ENCODE measurements around the gene ATRNL1. TPM values are rescaled to one million over a fixed set of nuclear protein-coding genes. Genes with fewer than 3 reads are reported as not detected.
"Not testable (repeated sequence)": the region's sequence is repeated elsewhere in the genome, so short reads cannot be mapped to it uniquely, and the experiment has no call there.

ATRNL1 gene
- total RNA-seq, 1 experiment from 2014 or later = not detected

- CTCF ChIA-PET = no interaction called here
- BruUV-seq (replicated peaks) = no TSS peak
- Histone ChIP-seq H3K4me3 (ENCODE audit: low read depth, low read length) (no peak overlapping the region), H3K36me3 (ENCODE audit: control insufficient read depth, insufficient read depth, low read length) (no peaks in the 10 kb centered on the region), H3K27me3 (replicated peaks; ENCODE audit: control insufficient read depth, insufficient read depth, low read length) (no peaks in the 10 kb centered on the region), H3K9me3 (peaks cover 14% of the 10 kb centered on the region; the same call in 1 of the 2 replicates), H3K4me1 (no peaks in the 10 kb centered on the region)
- Mint-ChIP-seq H3K27me3 (ENCODE audit: insufficient read depth, unreplicated experiment) (no peaks in the 10 kb centered on the region), H3K27ac (ENCODE audit: unreplicated experiment) (no peak overlapping the region), H3K4me1 (ENCODE audit: low read depth, unreplicated experiment) (no peaks in the 10 kb centered on the region), H3K9me3 (ENCODE audit: unreplicated experiment) (peaks cover 21% of the 10 kb centered on the region), H3K36me3 (ENCODE audit: insufficient read depth, unreplicated experiment) (no peaks in the 10 kb centered on the region), H3K4me3 (ENCODE audit: unreplicated experiment) (no peak overlapping the region)
- intact Hi-C loops (cut with micrococcal nuclease; ENCODE audit: unreplicated experiment) = no loop called here
- no peak for DNase-seq
- POLR2A ChIA-PET = no interaction called here
- TF ChIP-seq CTCF (IDR thresholded peaks at IDR 0.05; ENCODE audit: insufficient read depth in 1 of 2, low read depth in 1 of 2, low read length in 1 of 2, severe bottlenecking in 1 of 2, unreplicated experiment in 1 of 2) = no peak
Measured at GRCh38 chr10:115503546-115503945, 410.4 kb downstream of the ATRNL1 start.

- no peaks in the 10 kb centered on the region for H3K4me1 Mint-ChIP-seq (ENCODE audit: low read depth, unreplicated experiment)
- no peak overlapping the region for H3K27ac Mint-ChIP-seq (ENCODE audit: unreplicated experiment)
Measured at GRCh38 chr10:115514895-115515294, 421.7 kb downstream of the ATRNL1 start.

GRCh38 chr10:115525141-115525540, 432.0 kb downstream of the ATRNL1 start:
- no peak overlapping the region for H3K4me3 Mint-ChIP-seq (ENCODE audit: unreplicated experiment)

More at GRCh38 chr10:115514895-115515294, 421.7 kb downstream of the ATRNL1 start:
- peaks cover 4% of the 10 kb centered on the region; the same call in 1 of the 2 replicates for H3K9me3 ChIP-seq
- Mint-ChIP-seq H3K27me3 (ENCODE audit: insufficient read depth, unreplicated experiment) (no peaks in the 10 kb centered on the region), H3K4me3 (ENCODE audit: unreplicated experiment) (no peak overlapping the region), H3K9me3 (ENCODE audit: unreplicated experiment) (peaks cover 9% of the 10 kb centered on the region), H3K36me3 (ENCODE audit: insufficient read depth, unreplicated experiment) (no peaks in the 10 kb centered on the region)
- DNase-seq = no peak
- no peaks in the 10 kb centered on the region for H3K4me1 ChIP-seq
- H3K36me3 ChIP-seq (ENCODE audit: control insufficient read depth, insufficient read depth, low read length) = no peaks in the 10 kb centered on the region
- H3K27me3 ChIP-seq (replicated peaks; ENCODE audit: control insufficient read depth, insufficient read depth, low read length) = no peaks in the 10 kb centered on the region
- intact Hi-C loops (cut with micrococcal nuclease; ENCODE audit: unreplicated experiment) = no loop called here
- no TSS peak for BruUV-seq (replicated peaks)
- TF ChIP-seq CTCF (IDR thresholded peaks at IDR 0.05; ENCODE audit: insufficient read depth in 1 of 2, low read depth in 1 of 2, low read length in 1 of 2, severe bottlenecking in 1 of 2, unreplicated experiment in 1 of 2) = no peak
- H3K4me3 ChIP-seq (ENCODE audit: low read depth, low read length) = no peak overlapping the region
- ChIA-PET POLR2A (no interaction called here), CTCF (no interaction called here)

GRCh38 chr10:115527682-115528081, 434.5 kb downstream of the ATRNL1 start:
- H3K4me1 Mint-ChIP-seq (ENCODE audit: low read depth, unreplicated experiment); H3K4me1 ChIP-seq; H3K27me3 Mint-ChIP-seq (ENCODE audit: insufficient read depth, unreplicated experiment); H3K9me3 ChIP-seq; CTCF ChIA-PET; intact Hi-C loops (cut with micrococcal nuclease; ENCODE audit: unreplicated experiment); H3K36me3 Mint-ChIP-seq (ENCODE audit: insufficient read depth, unreplicated experiment); DNase-seq; H3K27ac Mint-ChIP-seq (ENCODE audit: unreplicated experiment); H3K27me3 ChIP-seq (replicated peaks; ENCODE audit: control insufficient read depth, insufficient read depth, low read length); BruUV-seq (replicated peaks); H3K36me3 ChIP-seq (ENCODE audit: control insufficient read depth, insufficient read depth, low read length); H3K4me3 Mint-ChIP-seq (ENCODE audit: unreplicated experiment); POLR2A ChIA-PET; H3K4me3 ChIP-seq (ENCODE audit: low read depth, low read length): not testable (repeated sequence)
- peaks cover 14% of the 10 kb centered on the region for H3K9me3 Mint-ChIP-seq (ENCODE audit: unreplicated experiment)

More at GRCh38 chr10:115525141-115525540, 432.0 kb downstream of the ATRNL1 start:
- H3K36me3 ChIP-seq (ENCODE audit: control insufficient read depth, insufficient read depth, low read length) = no peaks in the 10 kb centered on the region
- no peak for TF ChIP-seq CTCF (IDR thresholded peaks at IDR 0.05; ENCODE audit: insufficient read depth in 1 of 2, low read depth in 1 of 2, low read length in 1 of 2, severe bottlenecking in 1 of 2, unreplicated experiment in 1 of 2)
- ChIA-PET POLR2A (no interaction called here), CTCF (no interaction called here)
- intact Hi-C loops (cut with micrococcal nuclease; ENCODE audit: unreplicated experiment) = no loop called here
- no peaks in the 10 kb centered on the region for H3K36me3 Mint-ChIP-seq (ENCODE audit: insufficient read depth, unreplicated experiment)
- no TSS peak for BruUV-seq (replicated peaks)
- peaks cover 7% of the 10 kb centered on the region for H3K27me3 Mint-ChIP-seq (ENCODE audit: insufficient read depth, unreplicated experiment)
- H3K9me3 ChIP-seq = no peaks in the 10 kb centered on the region
- H3K4me1 Mint-ChIP-seq (ENCODE audit: low read depth, unreplicated experiment) = no peaks in the 10 kb centered on the region
- no peaks in the 10 kb centered on the region for H3K27me3 ChIP-seq (replicated peaks; ENCODE audit: control insufficient read depth, insufficient read depth, low read length)
- no peak for DNase-seq
- no peaks in the 10 kb centered on the region for H3K4me1 ChIP-seq
- peaks cover 14% of the 10 kb centered on the region for H3K9me3 Mint-ChIP-seq (ENCODE audit: unreplicated experiment)
- no peak overlapping the region for H3K27ac Mint-ChIP-seq (ENCODE audit: unreplicated experiment)
- no peak overlapping the region for H3K4me3 ChIP-seq (ENCODE audit: low read depth, low read length)

- POLR2A ChIA-PET; H3K36me3 ChIP-seq (ENCODE audit: control insufficient read depth, insufficient read depth, low read length); H3K36me3 Mint-ChIP-seq (ENCODE audit: insufficient read depth, unreplicated experiment); H3K27me3 Mint-ChIP-seq (ENCODE audit: insufficient read depth, unreplicated experiment); H3K4me3 ChIP-seq (ENCODE audit: low read depth, low read length); H3K9me3 Mint-ChIP-seq (ENCODE audit: unreplicated experiment); H3K27me3 ChIP-seq (replicated peaks; ENCODE audit: control insufficient read depth, insufficient read depth, low read length); intact Hi-C loops (cut with micrococcal nuclease; ENCODE audit: unreplicated experiment); DNase-seq; H3K27ac Mint-ChIP-seq (ENCODE audit: unreplicated experiment); H3K4me1 ChIP-seq; CTCF ChIA-PET; BruUV-seq (replicated peaks); H3K4me3 Mint-ChIP-seq (ENCODE audit: unreplicated experiment); H3K4me1 Mint-ChIP-seq (ENCODE audit: low read depth, unreplicated experiment); H3K9me3 ChIP-seq: not testable (repeated sequence)
Measured at GRCh38 chr10:115536401-115536800, 443.2 kb downstream of the ATRNL1 start.

All from Caco-2 (cell line).